Measurements from ENCODE around the gene VRK2.

VRK2 gene

GRCh38 chr2:58064086-58064485, 17.5 kb downstream of the VRK2 start:
- WGBS (ENCODE audit: insufficient coverage) = no CpG with 5 or more reads among the region's 2 CpGs
- DNase-seq = no peak
- ChIA-PET POLR2A (no interaction called here), CTCF (no interaction called here)
- Histone ChIP-seq H3K9me3 (ENCODE audit: control extremely low read depth in 1 of 5, control insufficient read depth in 4 of 5, insufficient read depth in 2 of 5, low read depth in 1 of 5, low read length in 4 of 5) (peaks cover 0 to 5% (median 3%) of the 10 kb centered on the region in 5 experiments), H3K27ac (ENCODE audit: insufficient read depth in 1 of 2, low read depth in 1 of 2, low read length in 2 of 2, poor library complexity in 1 of 2, severe bottlenecking in 2 of 2) (no peak overlapping the region), H3K36me3 (ENCODE audit: control insufficient read depth in 4 of 4, insufficient read depth in 4 of 4, low read length in 3 of 4) (peaks cover 5 to 33% (median 13%) of the 10 kb centered on the region in 4 experiments), H3K4me1 (ENCODE audit: control extremely low read depth in 1 of 4, control insufficient read depth in 4 of 4, insufficient read depth in 4 of 4, low read length in 3 of 4) (no peaks in the 10 kb centered on the region), H3K27me3 (replicated peaks in 2 of 5; ENCODE audit: control insufficient read depth in 4 of 5, insufficient read depth in 5 of 5, low read length in 4 of 5) (no peaks in the 10 kb centered on the region), H3K4me3 (ENCODE audit: control insufficient read depth in 1 of 7, extremely low read depth in 1 of 7, insufficient read depth in 4 of 7, low read depth in 2 of 7, low read length in 6 of 7) (no peak overlapping the region)

GRCh38 chr2:58065248-58065647, 18.6 kb downstream of the VRK2 start:
- H3K9me3 ChIP-seq (ENCODE audit: control extremely low read depth in 1 of 5, control insufficient read depth in 4 of 5, insufficient read depth in 2 of 5, low read depth in 1 of 5, low read length in 4 of 5) = peaks cover 0 to 15% (median 8%) of the 10 kb centered on the region in 5 experiments
- H3K27me3 ChIP-seq (replicated peaks in 2 of 5; ENCODE audit: control insufficient read depth in 4 of 5, insufficient read depth in 5 of 5, low read length in 4 of 5) = no peaks in the 10 kb centered on the region
- no peak for DNase-seq
- no peak overlapping the region for H3K4me3 ChIP-seq (ENCODE audit: control insufficient read depth in 1 of 7, extremely low read depth in 1 of 7, insufficient read depth in 4 of 7, low read depth in 2 of 7, low read length in 6 of 7)
- ChIA-PET POLR2A (no interaction called here), CTCF (interaction anchor here (0.8 kb wide), 1 partner anchor 345 kb away, joined by 3 read pairs; no protein-coding TSS in a partner anchor)
- no peak overlapping the region for H3K27ac ChIP-seq (ENCODE audit: insufficient read depth in 1 of 2, low read depth in 1 of 2, low read length in 2 of 2, poor library complexity in 1 of 2, severe bottlenecking in 2 of 2)
- peaks cover 10 to 41% (median 19%) of the 10 kb centered on the region in 4 experiments for H3K36me3 ChIP-seq (ENCODE audit: control insufficient read depth in 4 of 4, insufficient read depth in 4 of 4, low read length in 3 of 4)
- no peaks in the 10 kb centered on the region for H3K4me1 ChIP-seq (ENCODE audit: control extremely low read depth in 1 of 4, control insufficient read depth in 4 of 4, insufficient read depth in 4 of 4, low read length in 3 of 4)
- WGBS (ENCODE audit: insufficient coverage) = no CpG with 5 or more reads among the region's 1 CpG

GRCh38 chr2:58067001-58067400, 20.4 kb downstream of the VRK2 start:
- Histone ChIP-seq H3K9me3 (ENCODE audit: control extremely low read depth in 1 of 5, control insufficient read depth in 4 of 5, insufficient read depth in 2 of 5, low read depth in 1 of 5, low read length in 4 of 5) (peaks cover 0 to 20% (median 8%) of the 10 kb centered on the region in 5 experiments), H3K36me3 (ENCODE audit: control insufficient read depth in 4 of 4, insufficient read depth in 4 of 4, low read length in 3 of 4) (peaks cover 12 to 45% (median 15%) of the 10 kb centered on the region in 4 experiments), H3K27me3 (replicated peaks in 2 of 5; ENCODE audit: control insufficient read depth in 4 of 5, insufficient read depth in 5 of 5, low read length in 4 of 5) (no peaks in the 10 kb centered on the region), H3K27ac (ENCODE audit: insufficient read depth in 1 of 2, low read depth in 1 of 2, low read length in 2 of 2, poor library complexity in 1 of 2, severe bottlenecking in 2 of 2) (no peak overlapping the region), H3K4me3 (ENCODE audit: control insufficient read depth in 1 of 7, extremely low read depth in 1 of 7, insufficient read depth in 4 of 7, low read depth in 2 of 7, low read length in 6 of 7) (no peak overlapping the region), H3K4me1 (ENCODE audit: control extremely low read depth in 1 of 4, control insufficient read depth in 4 of 4, insufficient read depth in 4 of 4, low read length in 3 of 4) (no peaks in the 10 kb centered on the region)
- no peak for DNase-seq
- 92% methylated on average over 2 of the region's 2 CpGs for WGBS (ENCODE audit: insufficient coverage)
- ChIA-PET POLR2A (interaction anchor here (0.7 kb wide), 1 partner anchor 835 kb away, joined by 3 read pairs; no protein-coding TSS in a partner anchor), CTCF (no interaction called here)

GRCh38 chr2:58070765-58071164, 24.2 kb downstream of the VRK2 start:
- 100% methylated on average over 1 of the region's 2 CpGs for WGBS (ENCODE audit: insufficient coverage)
- POLR2A ChIA-PET = no interaction called here

GRCh38 chr2:58072102-58072501, 25.5 kb downstream of the VRK2 start:
- CTCF ChIA-PET = no interaction called here
- no peak overlapping the region for H3K4me3 ChIP-seq (ENCODE audit: control insufficient read depth in 1 of 7, extremely low read depth in 1 of 7, insufficient read depth in 4 of 7, low read depth in 2 of 7, low read length in 6 of 7)
- no peak overlapping the region for H3K27ac ChIP-seq (ENCODE audit: insufficient read depth in 1 of 2, low read depth in 1 of 2, low read length in 2 of 2, poor library complexity in 1 of 2, severe bottlenecking in 2 of 2)
- H3K27me3 ChIP-seq (replicated peaks in 2 of 5; ENCODE audit: control insufficient read depth in 4 of 5, insufficient read depth in 5 of 5, low read length in 4 of 5) = no peaks in the 10 kb centered on the region
- H3K36me3 ChIP-seq (ENCODE audit: control insufficient read depth in 4 of 4, insufficient read depth in 4 of 4, low read length in 3 of 4) = peaks cover 11 to 35% (median 11%) of the 10 kb centered on the region in 4 experiments
- DNase-seq = no peak
- no CpG with 5 or more reads among the region's 1 CpG for WGBS (ENCODE audit: insufficient coverage)
- H3K9me3 ChIP-seq (ENCODE audit: control extremely low read depth in 1 of 5, control insufficient read depth in 4 of 5, insufficient read depth in 2 of 5, low read depth in 1 of 5, low read length in 4 of 5) = peaks cover 2 to 25% (median 8%) of the 10 kb centered on the region in 5 experiments
- no peaks in the 10 kb centered on the region for H3K4me1 ChIP-seq (ENCODE audit: control extremely low read depth in 1 of 4, control insufficient read depth in 4 of 4, insufficient read depth in 4 of 4, low read length in 3 of 4)
- POLR2A ChIA-PET = no interaction called here

More at GRCh38 chr2:58070765-58071164, 24.2 kb downstream of the VRK2 start:
- H3K36me3 ChIP-seq (ENCODE audit: control insufficient read depth in 4 of 4, insufficient read depth in 4 of 4, low read length in 3 of 4) = peaks cover 11 to 42% (median 13%) of the 10 kb centered on the region in 4 experiments
- H3K27ac ChIP-seq (ENCODE audit: insufficient read depth in 1 of 2, low read depth in 1 of 2, low read length in 2 of 2, poor library complexity in 1 of 2, severe bottlenecking in 2 of 2) = no peak overlapping the region
- H3K27me3 ChIP-seq (replicated peaks in 2 of 5; ENCODE audit: control insufficient read depth in 4 of 5, insufficient read depth in 5 of 5, low read length in 4 of 5) = no peaks in the 10 kb centered on the region
- no peak for DNase-seq
- H3K4me3 ChIP-seq (ENCODE audit: control insufficient read depth in 1 of 7, extremely low read depth in 1 of 7, insufficient read depth in 4 of 7, low read depth in 2 of 7, low read length in 6 of 7) = no peak overlapping the region
- peaks cover 2 to 25% (median 8%) of the 10 kb centered on the region in 5 experiments for H3K9me3 ChIP-seq (ENCODE audit: control extremely low read depth in 1 of 5, control insufficient read depth in 4 of 5, insufficient read depth in 2 of 5, low read depth in 1 of 5, low read length in 4 of 5)
- CTCF ChIA-PET = no interaction called here
- no peaks in the 10 kb centered on the region for H3K4me1 ChIP-seq (ENCODE audit: control extremely low read depth in 1 of 4, control insufficient read depth in 4 of 4, insufficient read depth in 4 of 4, low read length in 3 of 4)

- no peaks in the 10 kb centered on the region for H3K27me3 ChIP-seq (replicated peaks in 2 of 5; ENCODE audit: control insufficient read depth in 4 of 5, insufficient read depth in 5 of 5, low read length in 4 of 5)
- POLR2A ChIA-PET = no interaction called here
- H3K36me3 ChIP-seq (ENCODE audit: control insufficient read depth in 4 of 4, insufficient read depth in 4 of 4, low read length in 3 of 4) = peaks cover 11 to 31% (median 11%) of the 10 kb centered on the region in 4 experiments
- no peak for DNase-seq
- no peak overlapping the region for H3K4me3 ChIP-seq (ENCODE audit: control insufficient read depth in 1 of 7, extremely low read depth in 1 of 7, insufficient read depth in 4 of 7, low read depth in 2 of 7, low read length in 6 of 7)
- peaks cover 2 to 25% (median 8%) of the 10 kb centered on the region in 5 experiments for H3K9me3 ChIP-seq (ENCODE audit: control extremely low read depth in 1 of 5, control insufficient read depth in 4 of 5, insufficient read depth in 2 of 5, low read depth in 1 of 5, low read length in 4 of 5)
- CTCF ChIA-PET = no interaction called here
- H3K27ac ChIP-seq (ENCODE audit: insufficient read depth in 1 of 2, low read depth in 1 of 2, low read length in 2 of 2, poor library complexity in 1 of 2, severe bottlenecking in 2 of 2) = no peak overlapping the region
- no CpG with 5 or more reads among the region's 3 CpGs for WGBS (ENCODE audit: insufficient coverage)
- no peaks in the 10 kb centered on the region for H3K4me1 ChIP-seq (ENCODE audit: control extremely low read depth in 1 of 4, control insufficient read depth in 4 of 4, insufficient read depth in 4 of 4, low read length in 3 of 4)
Observed at GRCh38 chr2:58073008-58073407, 26.4 kb downstream of the VRK2 start.

GRCh38 chr2:58073751-58074150, 27.1 kb downstream of the VRK2 start:
- no peaks in the 10 kb centered on the region for H3K4me1 ChIP-seq (ENCODE audit: control extremely low read depth in 1 of 4, control insufficient read depth in 4 of 4, insufficient read depth in 4 of 4, low read length in 3 of 4)
- peaks cover 6 to 33% (median 11%) of the 10 kb centered on the region in 4 experiments for H3K36me3 ChIP-seq (ENCODE audit: control insufficient read depth in 4 of 4, insufficient read depth in 4 of 4, low read length in 3 of 4)
- DNase-seq = no peak
- no peak overlapping the region for H3K4me3 ChIP-seq (ENCODE audit: control insufficient read depth in 1 of 7, extremely low read depth in 1 of 7, insufficient read depth in 4 of 7, low read depth in 2 of 7, low read length in 6 of 7)
- ChIA-PET CTCF (no interaction called here), POLR2A (no interaction called here)
- WGBS (ENCODE audit: insufficient coverage) = 79% methylated on average over 2 of the region's 3 CpGs
- H3K27me3 ChIP-seq (replicated peaks in 2 of 5; ENCODE audit: control insufficient read depth in 4 of 5, insufficient read depth in 5 of 5, low read length in 4 of 5) = no peaks in the 10 kb centered on the region
- peaks cover 3 to 21% (median 8%) of the 10 kb centered on the region in 5 experiments for H3K9me3 ChIP-seq (ENCODE audit: control extremely low read depth in 1 of 5, control insufficient read depth in 4 of 5, insufficient read depth in 2 of 5, low read depth in 1 of 5, low read length in 4 of 5)
- no peak overlapping the region for H3K27ac ChIP-seq (ENCODE audit: insufficient read depth in 1 of 2, low read depth in 1 of 2, low read length in 2 of 2, poor library complexity in 1 of 2, severe bottlenecking in 2 of 2)

All from common myeloid progenitor, CD34-positive (primary cell).